ENCODE data around the gene RHOH.

GRCh38 chr4:40246011-40246900 is 49.4 kb downstream of the RHOH start:
- TF ChIP-seq NFRKB (IDR thresholded peaks at IDR 0.05) (no peak), SP1 (IDR thresholded peaks at IDR 0.05) (no peak), LEF1 (IDR thresholded peaks at IDR 0.05; ENCODE audit: borderline replicate concordance) (no peak), FOXK2 (IDR thresholded peaks at IDR 0.05) (no peak), ELF4 (IDR thresholded peaks at IDR 0.05) (no peak), SUZ12 (IDR thresholded peaks at IDR 0.05) (no peak), FOXM1 (IDR thresholded peaks at IDR 0.05; ENCODE audit: borderline replicate concordance) (no peak), TARDBP (IDR thresholded peaks at IDR 0.05) (no peak)

Data from HEK293T (cell line).